ENCODE measurements around the gene PDE1C.

DNA sequence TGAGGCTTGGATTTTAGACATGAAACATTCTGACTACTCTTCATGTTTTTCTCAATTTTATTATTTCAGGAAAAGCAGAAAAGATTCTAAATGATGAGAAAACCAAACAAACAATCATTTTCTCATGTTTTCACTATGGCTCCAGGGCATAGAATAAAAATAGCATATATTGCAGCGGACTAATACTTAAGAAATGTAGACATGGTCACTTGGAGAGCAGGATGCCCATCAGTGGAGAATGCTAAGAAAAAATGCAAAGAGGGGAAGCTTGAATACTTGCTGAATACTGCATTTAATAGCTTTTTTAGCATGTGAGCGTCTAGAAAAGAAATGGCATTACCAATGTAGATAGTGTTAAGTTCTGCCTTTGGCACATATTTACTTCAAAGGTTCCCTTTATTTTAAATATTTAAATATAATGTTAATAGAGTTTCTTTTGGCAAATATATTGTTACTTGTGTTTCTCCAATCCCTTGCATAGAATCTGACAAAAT, 275.3 kb downstream of the PDE1C start:
- TF ChIP-seq, protein P1, sequence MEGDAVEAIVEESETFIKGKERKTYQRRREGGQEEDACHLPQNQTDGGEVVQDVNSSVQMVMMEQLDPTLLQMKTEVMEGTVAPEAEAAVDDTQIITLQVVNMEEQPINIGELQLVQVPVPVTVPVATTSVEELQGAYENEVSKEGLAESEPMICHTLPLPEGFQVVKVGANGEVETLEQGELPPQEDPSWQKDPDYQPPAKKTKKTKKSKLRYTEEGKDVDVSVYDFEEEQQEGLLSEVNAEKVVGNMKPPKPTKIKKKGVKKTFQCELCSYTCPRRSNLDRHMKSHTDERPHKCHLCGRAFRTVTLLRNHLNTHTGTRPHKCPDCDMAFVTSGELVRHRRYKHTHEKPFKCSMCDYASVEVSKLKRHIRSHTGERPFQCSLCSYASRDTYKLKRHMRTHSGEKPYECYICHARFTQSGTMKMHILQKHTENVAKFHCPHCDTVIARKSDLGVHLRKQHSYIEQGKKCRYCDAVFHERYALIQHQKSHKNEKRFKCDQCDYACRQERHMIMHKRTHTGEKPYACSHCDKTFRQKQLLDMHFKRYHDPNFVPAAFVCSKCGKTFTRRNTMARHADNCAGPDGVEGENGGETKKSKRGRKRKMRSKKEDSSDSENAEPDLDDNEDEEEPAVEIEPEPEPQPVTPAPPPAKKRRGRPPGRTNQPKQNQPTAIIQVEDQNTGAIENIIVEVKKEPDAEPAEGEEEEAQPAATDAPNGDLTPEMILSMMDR (IDR thresholded peaks at IDR 0.05; ENCODE audit: low read depth, low read length): no peak
- TF ChIP-seq EZH2phosphoT487 (IDR thresholded peaks at IDR 0.05; ENCODE audit: low read depth): no peak

Measured in OCI-LY3 (cell line).